ENCODE data around the gene NDUFB8.

DNA sequence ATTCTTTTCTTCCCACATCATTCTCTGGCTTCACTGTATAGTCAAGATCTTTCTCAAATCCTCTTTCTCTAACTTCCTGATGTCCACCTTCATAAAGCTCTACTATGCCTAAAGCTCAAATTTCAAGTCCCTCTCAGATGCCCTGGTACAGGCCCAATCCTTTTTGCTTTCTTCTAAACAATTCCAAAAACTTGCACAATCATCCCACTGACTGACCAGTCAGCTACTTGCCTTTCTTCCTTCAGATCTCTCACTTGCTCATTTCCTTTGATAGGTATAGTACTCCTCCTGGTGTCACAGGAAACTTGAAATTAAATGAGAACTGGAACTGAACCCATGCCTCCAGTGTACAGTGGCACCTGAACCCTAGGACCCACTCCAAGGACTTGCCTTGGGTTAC is 28.2 kb downstream of the NDUFB8 start:
- TF ChIP-seq, protein P1, sequence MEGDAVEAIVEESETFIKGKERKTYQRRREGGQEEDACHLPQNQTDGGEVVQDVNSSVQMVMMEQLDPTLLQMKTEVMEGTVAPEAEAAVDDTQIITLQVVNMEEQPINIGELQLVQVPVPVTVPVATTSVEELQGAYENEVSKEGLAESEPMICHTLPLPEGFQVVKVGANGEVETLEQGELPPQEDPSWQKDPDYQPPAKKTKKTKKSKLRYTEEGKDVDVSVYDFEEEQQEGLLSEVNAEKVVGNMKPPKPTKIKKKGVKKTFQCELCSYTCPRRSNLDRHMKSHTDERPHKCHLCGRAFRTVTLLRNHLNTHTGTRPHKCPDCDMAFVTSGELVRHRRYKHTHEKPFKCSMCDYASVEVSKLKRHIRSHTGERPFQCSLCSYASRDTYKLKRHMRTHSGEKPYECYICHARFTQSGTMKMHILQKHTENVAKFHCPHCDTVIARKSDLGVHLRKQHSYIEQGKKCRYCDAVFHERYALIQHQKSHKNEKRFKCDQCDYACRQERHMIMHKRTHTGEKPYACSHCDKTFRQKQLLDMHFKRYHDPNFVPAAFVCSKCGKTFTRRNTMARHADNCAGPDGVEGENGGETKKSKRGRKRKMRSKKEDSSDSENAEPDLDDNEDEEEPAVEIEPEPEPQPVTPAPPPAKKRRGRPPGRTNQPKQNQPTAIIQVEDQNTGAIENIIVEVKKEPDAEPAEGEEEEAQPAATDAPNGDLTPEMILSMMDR (IDR thresholded peaks at IDR 0.05; ENCODE audit: insufficient read depth, low read length, poor library complexity, severe bottlenecking), result no peak
- no peak for TF ChIP-seq EZH2phosphoT487 (conservative IDR thresholded peaks at IDR 0.05; ENCODE audit: low read length)
